ENCODE measurements around the gene SLC35A4.

DNA sequence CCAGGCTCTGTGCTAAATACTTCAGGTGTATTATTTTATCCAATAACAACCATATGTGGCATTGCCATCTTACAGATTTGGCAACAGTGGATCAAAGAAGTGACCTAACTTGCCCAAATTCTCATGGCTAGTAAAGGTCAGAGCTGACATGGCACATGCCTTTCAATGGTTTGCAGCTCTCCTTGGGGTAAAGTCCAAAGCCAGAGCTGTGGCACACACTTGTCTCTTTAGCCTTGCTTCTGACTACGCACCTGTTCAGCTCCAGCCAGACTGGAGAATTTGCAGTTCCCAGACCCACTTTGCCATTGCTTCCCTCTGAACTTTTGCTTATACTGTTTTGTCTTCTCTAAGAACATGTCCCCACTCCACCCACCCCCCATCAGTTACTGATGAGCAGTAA, 5.9 kb downstream of the SLC35A4 start:
- TF ChIP-seq, protein P1, sequence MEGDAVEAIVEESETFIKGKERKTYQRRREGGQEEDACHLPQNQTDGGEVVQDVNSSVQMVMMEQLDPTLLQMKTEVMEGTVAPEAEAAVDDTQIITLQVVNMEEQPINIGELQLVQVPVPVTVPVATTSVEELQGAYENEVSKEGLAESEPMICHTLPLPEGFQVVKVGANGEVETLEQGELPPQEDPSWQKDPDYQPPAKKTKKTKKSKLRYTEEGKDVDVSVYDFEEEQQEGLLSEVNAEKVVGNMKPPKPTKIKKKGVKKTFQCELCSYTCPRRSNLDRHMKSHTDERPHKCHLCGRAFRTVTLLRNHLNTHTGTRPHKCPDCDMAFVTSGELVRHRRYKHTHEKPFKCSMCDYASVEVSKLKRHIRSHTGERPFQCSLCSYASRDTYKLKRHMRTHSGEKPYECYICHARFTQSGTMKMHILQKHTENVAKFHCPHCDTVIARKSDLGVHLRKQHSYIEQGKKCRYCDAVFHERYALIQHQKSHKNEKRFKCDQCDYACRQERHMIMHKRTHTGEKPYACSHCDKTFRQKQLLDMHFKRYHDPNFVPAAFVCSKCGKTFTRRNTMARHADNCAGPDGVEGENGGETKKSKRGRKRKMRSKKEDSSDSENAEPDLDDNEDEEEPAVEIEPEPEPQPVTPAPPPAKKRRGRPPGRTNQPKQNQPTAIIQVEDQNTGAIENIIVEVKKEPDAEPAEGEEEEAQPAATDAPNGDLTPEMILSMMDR (conservative IDR thresholded peaks at IDR 0.05), result no peak
- TF ChIP-seq EZH2 (IDR thresholded peaks at IDR 0.05; ENCODE audit: low read depth), result no peak

All from PC-9 (cell line).